ENCODE measurements around the gene KAT6B. TPM values are rescaled to one million over a fixed set of nuclear protein-coding genes. Genes with fewer than 3 reads are reported as not detected.

Gene KAT6B
- total and polyA plus RNA-seq, 11 donors: 10.4 to 61.3 (median 42.9) TPM

- intact Hi-C loops (cut with DNase I): no loop called here
- Histone ChIP-seq H3K9me3 (no peaks in the 10 kb centered on the region), H3K27me3 (no peaks in the 10 kb centered on the region), H3K4me1 (peaks cover 0 to 10% (median 0%) of the 10 kb centered on the region in 12 donors), H3K27ac (no peak overlapping the region), H3K4me3 (no peak overlapping the region), H3K36me3 (no peaks in the 10 kb centered on the region)
- TF ChIP-seq CTCF (IDR thresholded peaks at IDR 0.05) (no peak), POLR2A (IDR thresholded peaks at IDR 0.05) (no peak)
- ATAC-seq (no peak), DNase-seq (no peak)
- 85 to 90% (median 88%) methylated on average over 4 of the region's 4 CpGs for WGBS, 4 donors
These were observed 231.3 kb downstream of the KAT6B start for GRCh38 chr10:75057680-75058079.

DNA sequence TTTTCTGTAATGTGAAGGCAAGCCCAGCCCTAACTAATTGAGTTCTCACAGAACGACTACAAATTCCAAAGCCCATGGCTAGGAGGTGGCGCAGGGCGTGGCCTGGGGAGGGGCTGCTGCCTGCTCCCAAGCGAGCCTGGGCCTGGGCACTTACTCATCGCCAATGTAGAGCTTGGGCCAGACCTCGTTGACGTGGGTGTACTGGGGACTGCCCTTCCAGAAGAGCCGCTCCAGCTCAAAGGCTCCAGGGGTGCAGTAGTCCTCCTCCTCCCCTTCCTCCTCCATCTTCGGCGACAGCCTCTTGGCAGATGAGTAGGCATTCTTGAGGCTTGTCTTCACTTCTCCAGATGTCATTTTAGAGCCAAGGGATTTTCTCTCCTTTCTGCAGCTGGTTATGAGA, 231.8 kb downstream of the KAT6B start:
- intact Hi-C loops (cut with DNase I): no loop called here
- Histone ChIP-seq H3K27me3 (no peaks in the 10 kb centered on the region), H3K36me3 (no peaks in the 10 kb centered on the region), H3K4me3 (no peak overlapping the region), H3K27ac (no peak overlapping the region), H3K4me1 (peaks cover 0 to 10% (median 0%) of the 10 kb centered on the region in 12 donors), H3K9me3 (no peaks in the 10 kb centered on the region)
- ATAC-seq (no peak), DNase-seq (no peak)
- WGBS, 4 donors: 82 to 89% (median 86%) methylated on average over 8 to 10 of the region's 10 CpGs
- TF ChIP-seq CTCF (IDR thresholded peaks at IDR 0.05): no peak
- no peak for TF ChIP-seq POLR2A (IDR thresholded peaks at IDR 0.05)

DNA sequence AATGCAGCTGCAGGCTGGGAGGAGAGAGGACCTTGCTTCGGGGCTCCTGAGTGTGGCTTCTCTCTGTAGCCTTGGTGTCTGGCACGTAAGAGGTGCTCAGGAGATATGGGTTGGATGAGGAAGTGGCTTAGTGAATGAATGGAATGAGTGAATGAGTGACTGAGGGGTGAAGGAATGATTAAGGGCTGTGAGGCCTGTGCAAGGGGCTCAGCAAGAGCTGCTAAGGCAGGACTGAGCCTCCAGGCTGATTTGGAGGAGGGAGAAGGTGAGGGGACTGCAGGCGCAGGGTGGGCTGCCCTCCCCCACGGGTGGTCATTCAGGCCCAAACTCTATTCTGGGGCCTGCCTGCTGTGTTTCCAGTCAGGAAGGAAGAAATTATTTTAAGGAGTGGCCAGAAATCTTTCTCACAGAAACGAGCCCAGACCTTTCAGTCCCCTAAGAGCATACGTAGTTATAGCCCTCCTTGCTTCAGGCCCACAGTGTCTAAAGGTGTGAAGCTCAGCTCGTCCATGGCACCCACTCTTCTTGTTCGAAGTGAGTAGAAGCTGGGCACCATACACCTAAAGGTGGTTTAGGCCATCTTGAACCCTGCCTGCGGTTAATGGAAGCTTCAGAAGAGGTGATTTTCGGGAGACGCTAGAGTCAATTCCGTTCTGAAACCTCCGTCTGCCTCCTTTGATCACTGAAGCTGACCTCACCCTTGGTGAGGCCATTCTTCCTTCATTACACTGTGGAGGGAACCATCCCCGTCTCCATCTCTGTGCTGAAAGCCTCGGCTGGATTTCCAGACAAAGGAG, 235.5 kb downstream of the KAT6B start:
- Histone ChIP-seq H3K4me3 (no peak overlapping the region), H3K27ac (peak overlapping the region in 4 of 12 donors; percentile 38 to 72 (median 60)), H3K4me1 (peaks cover 0 to 20% (median 0%) of the 10 kb centered on the region in 12 donors), H3K27me3 (no peaks in the 10 kb centered on the region), H3K36me3 (no peaks in the 10 kb centered on the region), H3K9me3 (no peaks in the 10 kb centered on the region)
- TF ChIP-seq POLR2A (IDR thresholded peaks at IDR 0.05) (no peak), CTCF (IDR thresholded peaks at IDR 0.05) (no peak)
- intact Hi-C loops (cut with DNase I): no loop called here
- ATAC-seq (peak in 1 of 4 donors; percentile 21), DNase-seq (no peak)
- 76 to 86% (median 81%) methylated on average over 15 of the region's 15 CpGs for WGBS, 4 donors

DNA sequence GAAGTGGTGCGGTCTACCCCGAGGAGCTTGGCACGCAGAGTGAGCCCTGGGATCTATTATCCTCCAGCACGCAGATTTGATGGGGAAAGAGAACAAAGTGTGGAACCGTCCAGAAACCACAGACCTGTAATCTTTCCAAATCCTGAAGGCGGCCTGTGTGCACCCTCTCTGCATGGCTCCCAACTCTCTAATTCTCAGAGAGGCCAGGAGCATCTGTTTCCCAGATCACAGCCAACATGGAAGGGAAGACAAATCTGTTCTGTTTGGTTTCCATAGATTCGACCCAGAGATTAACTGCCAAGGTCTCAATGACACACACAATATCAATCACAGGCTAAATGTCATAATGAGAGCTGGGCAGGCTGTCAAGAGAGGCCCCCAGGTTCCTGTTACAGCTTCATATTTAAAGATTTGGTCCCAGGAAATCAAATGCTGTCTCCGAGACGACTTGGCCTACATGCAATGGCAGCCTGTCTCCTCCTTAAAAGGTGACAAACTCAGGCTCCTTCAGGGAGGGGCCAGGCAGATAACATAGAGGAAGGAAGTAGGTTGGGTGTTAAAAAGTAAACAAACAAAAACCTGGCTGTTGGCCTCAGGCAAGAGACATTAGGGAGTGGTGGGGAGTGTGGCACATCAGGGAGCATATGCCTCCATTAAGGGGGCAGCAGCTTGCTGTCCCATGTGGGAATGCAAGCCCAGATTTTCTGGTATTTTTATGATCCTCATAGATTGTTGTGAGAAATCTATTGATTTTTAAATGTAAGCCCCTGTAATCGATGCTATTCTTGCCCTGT, 236.3 kb downstream of the KAT6B start:
- peak in 2 of 5 donors; percentile 20 to 52 for DNase-seq
- Histone ChIP-seq H3K36me3 (no peaks in the 10 kb centered on the region), H3K27me3 (no peaks in the 10 kb centered on the region), H3K4me1 (peaks cover 0 to 20% (median 0%) of the 10 kb centered on the region in 12 donors), H3K9me3 (no peaks in the 10 kb centered on the region), H3K4me3 (no peak overlapping the region), H3K27ac (peak overlapping the region in 2 of 12 donors; percentile 64 to 72)
- TF ChIP-seq CTCF (IDR thresholded peaks at IDR 0.05) (no peak), POLR2A (IDR thresholded peaks at IDR 0.05) (no peak)
- 74 to 80% (median 77%) methylated on average over 10 of the region's 10 CpGs for WGBS, 4 donors
- ATAC-seq: peak; percentile 38 to 77 (median 68)
- intact Hi-C loops (cut with DNase I): no loop called here
